ENCODE measurements around the gene BCL6. TPM values are rescaled to one million over a fixed set of nuclear protein-coding genes. Genes with fewer than 3 reads are reported as not detected.

BCL6 gene
- total and polyA plus RNA-seq, 2 of the 8 experiments (the other 6 are each of a cell fraction or from before 2014, with no cell fraction given): 5.7 to 10.4 TPM

DNA sequence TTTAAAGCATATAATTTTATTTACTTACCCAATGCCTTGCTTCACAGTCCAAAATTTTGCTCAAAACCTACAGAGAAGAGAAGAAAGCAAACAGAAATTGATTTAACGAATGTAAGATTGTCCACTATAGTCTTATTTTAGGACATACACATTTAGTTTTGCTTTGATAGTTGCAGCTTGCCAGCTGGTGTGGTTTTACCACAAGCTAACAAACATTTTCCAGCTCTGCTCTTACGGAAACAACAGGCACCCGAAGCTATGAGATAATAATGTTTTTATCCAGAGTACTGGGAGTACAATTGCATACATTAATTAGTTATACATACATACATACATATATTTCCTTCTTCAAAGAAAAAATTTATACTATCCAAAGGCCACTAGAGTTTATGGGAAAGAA is 10.4 kb downstream of the BCL6 start:
- no peaks in the 10 kb centered on the region for H4K20me1 ChIP-seq (replicated peaks in 1 of 2; ENCODE audit: control insufficient read depth in 1 of 2, insufficient read depth in 2 of 2, low read length in 2 of 2)
- H4K5ac ChIP-seq (ENCODE audit: insufficient read length, low read depth, low read length): no peak overlapping the region
- POLR2A ChIA-PET (ENCODE audit: partially characterized antibody): no interaction called here
- H4K91ac ChIP-seq (replicated peaks; ENCODE audit: insufficient read length, low read length): no peak overlapping the region
- no peak overlapping the region for H3K56ac ChIP-seq (replicated peaks; ENCODE audit: insufficient read length, low read depth, low read length)
- WGBS, 2 experiments (ENCODE audit: extremely low coverage in 1 of 2, insufficient coverage in 1 of 2, insufficient read length in 1 of 2, insufficient replicate concordance in 2 of 2, low coverage in 1 of 2, low lambda C conversion rate in 2 of 2, missing lambda C conversion rate in 1 of 2): 91% methylated on average over 3 of the region's 3 CpGs; no CpG with 5 or more reads in 1 of the 2 experiments
- no peak overlapping the region for H3K14ac ChIP-seq (ENCODE audit: insufficient read length)
- no peak overlapping the region for H3K4me2 ChIP-seq (ENCODE audit: insufficient read depth in 1 of 2, low read depth in 2 of 2, low read length in 2 of 2)
- no peak overlapping the region for H2AK5ac ChIP-seq (ENCODE audit: low read depth, low read length)
- no peaks in the 10 kb centered on the region for H3K9me3 ChIP-seq (ENCODE audit: insufficient read depth in 2 of 2, low read depth in 1 of 2, low read length in 1 of 2)
- no peak overlapping the region for H2BK120ac ChIP-seq (replicated peaks; ENCODE audit: low read depth, low read length)
- H3K79me2 ChIP-seq (ENCODE audit: control insufficient read depth in 1 of 2, insufficient read depth in 2 of 2, low read length in 2 of 2): no peaks in the 10 kb centered on the region
- H3K23me2 ChIP-seq (ENCODE audit: low read depth, low read length): peaks cover 16% of the 10 kb centered on the region
- no peak overlapping the region for H2BK12ac ChIP-seq (ENCODE audit: low read depth, low read length)
- H2BK5ac ChIP-seq (ENCODE audit: low read depth, low read length): no peak overlapping the region
- peaks cover 3 to 24% (median 14%) of the 10 kb centered on the region in 4 experiments; a peak in 7 of 8 replicates for H3K36me3 ChIP-seq (ENCODE audit: control insufficient read depth in 2 of 4, insufficient read depth in 4 of 4, low read length in 3 of 4)
- H2BK15ac ChIP-seq (ENCODE audit: low read length): no peak overlapping the region
- no peak overlapping the region for H2BK20ac ChIP-seq (ENCODE audit: low read length)
- H3K9ac ChIP-seq (replicated peaks in 1 of 4; ENCODE audit: extremely low read depth in 1 of 4, low read depth in 3 of 4, low read length in 3 of 4): no peak overlapping the region
- no peak overlapping the region for H2AFZ ChIP-seq (ENCODE audit: low read length)
- no peak overlapping the region for H3K18ac ChIP-seq (ENCODE audit: extremely low read depth, low read length)
- DNase-seq (ENCODE audit: low read depth in 1 of 2, low spot score in 2 of 2): no peak
- no peak for FAIRE-seq
- no peak overlapping the region for H3K27ac ChIP-seq (ENCODE audit: low read depth, low read length)
- H3K79me1 ChIP-seq (ENCODE audit: low read depth, low read length): no peaks in the 10 kb centered on the region
- peaks cover 0 to 5% (median 3%) of the 10 kb centered on the region in 4 experiments; a peak in 2 of 7 replicates for H3K27me3 ChIP-seq (replicated peaks in 1 of 4; ENCODE audit: control insufficient read depth in 3 of 4, extremely low read depth in 1 of 4, insufficient read depth in 3 of 4, low read length in 3 of 4)
- peaks cover 0 to 12% (median 3%) of the 10 kb centered on the region in 4 experiments; a peak in 5 of 7 replicates for H3K4me1 ChIP-seq (replicated peaks in 1 of 4; ENCODE audit: control insufficient read depth in 3 of 4, insufficient read depth in 4 of 4, low read length in 3 of 4)
- no peak overlapping the region for H4K8ac ChIP-seq (ENCODE audit: extremely low read depth, insufficient read depth, low read length)
- CTCF ChIA-PET (ENCODE audit: partially characterized antibody): interaction anchor here (0.8 to 3.6 kb wide), 4 partner anchors 12 to 1220 kb away, joined by 3 to 13 read pairs (median 4); no protein-coding TSS in a partner anchor
- H3K4ac ChIP-seq (replicated peaks; ENCODE audit: insufficient read length, low read depth, low read length): no peak overlapping the region
- no peak overlapping the region for H3K23ac ChIP-seq (ENCODE audit: insufficient read length)
- H3K4me3 ChIP-seq (ENCODE audit: extremely low read depth in 1 of 4, insufficient read depth in 2 of 4, low read depth in 3 of 4, low read length in 4 of 4): no peak overlapping the region
- TF ChIP-seq BACH1 (IDR thresholded peaks at IDR 0.05; ENCODE audit: low read length) (no peak), EP300 (IDR thresholded peaks at IDR 0.05; ENCODE audit: borderline replicate concordance in 1 of 2, low read depth in 2 of 2, low read length in 2 of 2) (no peak), SAP30 (IDR thresholded peaks at IDR 0.05; ENCODE audit: insufficient read depth, insufficient replicate concordance, low read length) (no peak), RNF2 (IDR thresholded peaks at IDR 0.05; ENCODE audit: borderline replicate concordance, low read depth, low read length, missing control alignments, poor library complexity, severe bottlenecking) (no peak), EZH2 (IDR thresholded peaks at IDR 0.05; ENCODE audit: low read depth, low read length, severe bottlenecking) (no peak), POLR2A (IDR thresholded peaks at IDR 0.05; ENCODE audit: control extremely low read depth in 1 of 2, low read depth in 2 of 2, low read length in 2 of 2) (no peak), POLR2AphosphoS5 (IDR thresholded peaks at IDR 0.05; ENCODE audit: low read depth, low read length) (no peak), SRF (IDR thresholded peaks at IDR 0.05; ENCODE audit: low read depth, low read length) (no peak), HDAC6 (IDR thresholded peaks at IDR 0.05; ENCODE audit: low read depth, low read length) (no peak)
- TF ChIP-seq, protein P1, sequence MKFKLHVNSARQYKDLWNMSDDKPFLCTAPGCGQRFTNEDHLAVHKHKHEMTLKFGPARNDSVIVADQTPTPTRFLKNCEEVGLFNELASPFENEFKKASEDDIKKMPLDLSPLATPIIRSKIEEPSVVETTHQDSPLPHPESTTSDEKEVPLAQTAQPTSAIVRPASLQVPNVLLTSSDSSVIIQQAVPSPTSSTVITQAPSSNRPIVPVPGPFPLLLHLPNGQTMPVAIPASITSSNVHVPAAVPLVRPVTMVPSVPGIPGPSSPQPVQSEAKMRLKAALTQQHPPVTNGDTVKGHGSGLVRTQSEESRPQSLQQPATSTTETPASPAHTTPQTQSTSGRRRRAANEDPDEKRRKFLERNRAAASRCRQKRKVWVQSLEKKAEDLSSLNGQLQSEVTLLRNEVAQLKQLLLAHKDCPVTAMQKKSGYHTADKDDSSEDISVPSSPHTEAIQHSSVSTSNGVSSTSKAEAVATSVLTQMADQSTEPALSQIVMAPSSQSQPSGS (IDR thresholded peaks at IDR 0.05; ENCODE audit: low read length): no peak
- TF ChIP-seq, protein P2, sequence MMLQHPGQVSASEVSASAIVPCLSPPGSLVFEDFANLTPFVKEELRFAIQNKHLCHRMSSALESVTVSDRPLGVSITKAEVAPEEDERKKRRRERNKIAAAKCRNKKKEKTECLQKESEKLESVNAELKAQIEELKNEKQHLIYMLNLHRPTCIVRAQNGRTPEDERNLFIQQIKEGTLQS (IDR thresholded peaks at IDR 0.05; ENCODE audit: insufficient read depth, low read depth, low read length): no peak
